Urothelium cell line (cell line): ENCODE data around the gene NFKBIE.

ENCODE experiments used
- DNase-seq: peaks from one replicate; pipeline ENCODE4 v3.0.0; 2011; ENCODE audit warnings: low spot score, mixed read lengths
- FAIRE-seq: peaks from 2 replicates; lab custom pipeline; 2011; peaks lifted over from hg19 to GRCh38; lab: Jason Lieb, UNC

Gene NFKBIE

DNA sequence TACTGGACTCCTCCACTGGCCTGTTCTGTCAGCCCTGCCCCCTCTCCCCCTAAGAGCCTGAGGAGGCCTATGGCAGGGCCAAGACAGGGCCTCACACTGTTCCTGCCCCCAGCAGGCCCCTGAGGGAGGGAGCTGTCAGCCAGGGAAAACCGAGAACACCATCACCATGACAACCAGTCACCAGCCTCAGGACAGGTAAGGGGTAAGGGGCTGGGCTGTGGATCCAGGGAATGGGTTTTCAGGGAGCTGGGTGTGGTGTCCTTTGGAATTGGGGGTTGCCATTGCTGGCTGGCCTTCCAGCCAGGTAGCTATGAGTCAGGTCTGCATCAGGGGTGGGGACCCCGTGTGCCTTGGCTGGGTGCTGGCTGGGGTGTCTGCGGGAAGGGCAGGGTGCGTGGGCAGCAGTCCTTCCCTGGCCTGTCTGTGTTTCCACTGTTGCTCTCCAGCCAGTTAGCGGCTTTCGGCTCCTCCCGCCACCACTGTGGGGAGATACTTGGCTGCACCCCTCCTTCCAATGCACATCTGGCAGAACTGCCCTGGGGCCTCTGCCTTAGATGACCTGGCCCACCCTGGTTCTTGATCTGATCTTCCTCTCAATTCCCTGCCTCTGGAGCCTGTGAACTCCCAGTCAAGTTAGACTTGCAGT is 38.1 kb downstream of the NFKBIE start:
- FAIRE-seq (no peak), DNase-seq (no peak)

DNA sequence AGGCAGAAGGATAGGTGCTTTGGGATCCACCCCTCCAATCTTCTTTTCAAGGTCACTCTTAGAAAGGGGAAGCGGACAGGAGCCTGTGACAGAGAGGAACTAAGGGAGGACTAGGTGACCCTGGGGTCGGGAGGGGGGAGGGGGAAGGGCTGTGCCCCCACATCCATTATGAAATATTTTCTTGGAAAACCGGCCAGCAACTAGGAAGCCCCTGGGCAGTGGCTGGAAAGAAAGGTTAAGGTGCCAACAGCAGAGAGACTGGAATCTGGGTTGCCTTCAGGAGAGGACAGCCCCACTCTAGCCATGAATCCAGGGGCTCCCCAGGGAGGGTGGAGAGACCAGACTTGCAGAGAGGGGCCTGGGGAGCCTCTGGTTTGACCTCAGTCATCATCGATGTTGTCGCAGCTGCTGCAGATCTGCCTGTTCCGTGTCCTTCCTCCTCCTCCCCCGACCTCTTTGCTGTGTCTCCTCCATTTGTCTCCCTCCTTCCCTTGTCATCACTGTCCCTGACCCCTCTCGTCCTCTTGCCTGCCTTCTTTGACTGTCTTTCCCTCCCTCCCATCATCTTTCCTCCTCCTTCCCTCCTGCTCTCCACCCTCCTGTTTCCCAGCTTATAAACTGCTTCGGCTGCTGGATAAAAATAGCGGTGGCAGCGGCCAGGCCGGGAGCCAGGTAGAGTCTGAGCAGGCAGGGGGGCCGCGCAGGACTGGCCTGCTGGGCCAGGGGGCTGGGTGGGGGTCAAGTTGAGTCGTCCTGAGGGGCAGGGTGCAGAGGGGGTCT is 38.8 kb downstream of the NFKBIE start:
- no peak for FAIRE-seq
- DNase-seq = no peak

DNA sequence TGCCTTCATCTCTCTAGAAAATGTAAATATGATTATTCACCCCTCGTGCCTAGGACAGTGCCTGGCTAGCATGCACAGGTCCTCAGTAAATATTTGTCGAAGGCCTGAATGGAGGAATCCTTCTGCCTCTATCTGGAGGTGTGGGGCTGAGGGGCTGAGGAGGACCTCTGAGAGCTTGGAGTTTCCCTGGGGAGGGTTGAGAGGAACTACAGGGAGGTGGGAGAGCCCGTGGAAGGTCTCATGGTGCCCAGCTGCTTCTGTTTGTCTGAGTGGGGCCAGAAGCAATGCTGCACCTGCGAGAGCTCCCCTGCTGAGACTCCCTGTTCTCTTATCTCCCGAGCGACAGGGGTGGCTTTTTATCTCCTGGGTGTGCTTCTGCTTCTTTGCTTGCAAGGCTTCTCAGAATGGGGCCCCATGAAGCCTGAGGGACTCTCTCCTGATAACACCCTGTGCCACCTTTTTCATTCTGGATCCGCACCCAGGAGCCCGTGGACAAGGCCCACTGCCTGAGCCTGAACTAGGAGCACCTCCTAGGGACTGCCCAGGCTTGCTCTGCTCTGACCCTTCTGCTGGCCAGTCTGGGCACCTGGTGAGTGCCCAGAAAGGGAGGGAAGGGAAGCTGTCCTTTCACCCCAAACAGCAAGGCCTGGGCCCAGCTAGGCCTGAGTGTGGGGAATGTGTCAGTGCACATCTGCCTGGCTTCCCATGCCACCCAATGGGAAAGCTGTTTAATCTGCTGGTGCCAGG is 39.6 kb downstream of the NFKBIE start:
- no peak for FAIRE-seq
- DNase-seq = no peak

DNA sequence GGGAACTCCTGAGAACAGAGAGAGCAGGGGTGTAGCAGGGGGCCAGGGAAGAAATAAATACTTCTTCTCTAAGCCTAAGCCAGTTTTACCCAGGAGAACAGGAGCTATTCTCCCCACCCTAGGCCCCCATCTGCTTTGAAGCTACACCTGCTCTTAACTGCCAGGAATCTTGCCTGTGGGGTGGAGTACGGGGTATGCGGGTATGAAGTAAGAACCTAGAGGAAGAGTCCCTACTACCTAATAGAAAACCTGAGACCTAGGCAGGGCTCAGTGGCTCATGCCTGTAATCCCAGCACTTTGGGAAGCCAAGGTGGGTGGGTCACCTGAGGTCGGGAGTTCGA is 40.4 kb downstream of the NFKBIE start:
- FAIRE-seq = no peak
- DNase-seq = no peak

DNA sequence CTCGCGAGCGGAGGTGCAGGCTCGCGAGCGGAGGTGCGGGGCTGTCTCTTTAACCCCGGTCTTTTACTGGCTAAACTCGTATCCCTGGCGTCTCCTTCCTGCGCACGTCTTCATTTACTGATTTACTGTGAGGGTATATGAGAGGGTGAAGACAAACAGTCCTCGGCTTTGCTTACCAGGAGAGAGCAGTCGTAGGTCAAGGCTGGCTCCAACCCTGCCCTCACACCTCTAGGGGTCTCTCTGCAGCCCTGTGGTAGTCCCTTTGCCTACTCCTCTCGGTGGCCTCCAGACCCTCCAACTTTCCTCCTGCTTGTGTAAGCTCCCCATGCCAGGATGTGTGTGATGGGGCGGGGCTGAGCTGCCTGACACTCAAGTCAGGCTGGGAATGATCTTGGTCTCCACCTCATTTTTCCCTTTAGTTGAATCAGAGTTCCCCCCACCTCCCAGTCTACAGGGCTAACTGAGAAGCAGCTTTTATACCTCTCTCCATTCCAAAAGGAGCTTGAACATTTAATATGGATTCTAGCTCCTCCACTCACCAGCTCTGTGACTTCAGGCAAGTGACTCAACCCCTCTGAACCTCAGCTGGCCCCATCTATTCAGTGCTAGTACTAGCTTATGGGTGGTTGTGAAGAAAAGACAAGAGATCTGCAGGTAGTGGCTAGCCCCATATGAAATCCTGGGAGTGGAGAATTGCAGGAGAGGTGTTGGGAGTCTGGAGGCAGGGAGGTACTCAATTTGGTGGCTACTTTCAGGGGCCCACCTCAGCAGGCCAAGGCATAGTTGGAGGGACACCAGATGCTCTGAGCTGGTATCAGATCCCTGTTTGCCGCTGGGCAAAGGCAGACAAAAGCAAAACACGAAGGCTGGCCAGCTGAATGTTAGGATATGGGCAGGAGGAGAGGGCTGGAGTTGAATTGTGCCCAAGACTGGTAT is 41.1 kb downstream of the NFKBIE start:
- DNase-seq (peak; percentile 40), FAIRE-seq (no peak)

DNA sequence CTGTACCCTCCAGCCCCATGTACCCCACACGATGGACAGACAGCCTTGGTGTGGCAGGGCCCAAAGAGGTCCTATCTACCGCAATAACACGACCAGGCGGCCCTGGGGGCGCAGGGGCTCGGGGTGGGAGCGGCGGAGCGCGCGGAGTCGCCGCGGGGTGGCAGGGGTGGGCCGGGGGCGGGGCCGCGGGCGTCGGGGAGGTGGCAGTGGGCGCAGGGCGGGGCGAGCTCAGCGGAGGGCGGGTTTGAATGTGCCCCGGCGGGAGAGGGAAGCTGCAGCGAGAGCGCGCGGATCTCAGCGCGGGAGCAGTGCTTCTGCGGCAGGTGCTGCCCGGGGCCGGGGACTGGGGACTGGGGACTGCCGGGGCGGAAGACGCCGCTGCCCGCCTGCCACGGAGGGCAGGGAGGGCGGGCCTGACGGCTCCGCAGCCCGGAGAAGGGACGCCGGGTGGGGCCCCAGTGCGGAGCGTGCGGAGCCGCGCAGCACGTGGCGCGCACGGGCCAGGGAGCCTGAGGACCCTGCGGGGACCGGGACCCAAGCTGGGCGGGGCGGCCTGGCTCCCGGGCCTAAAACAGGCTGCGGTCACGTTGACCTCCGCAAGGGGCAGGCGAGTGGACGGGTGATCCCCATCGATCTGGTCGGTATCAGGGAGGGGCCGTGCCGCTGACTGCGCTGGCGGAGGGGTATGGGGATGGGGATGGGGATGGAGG is 41.9 kb downstream of the NFKBIE start, which contains the start of gene SLC29A1:
TSS of gene SLC29A1 (plus strand) at position 277 of the 710 bp plus-strand sequence. CDS start 3,719 bp downstream, outside the sequence.
- DNase-seq (peak; percentile 95), FAIRE-seq (no peak)

DNA sequence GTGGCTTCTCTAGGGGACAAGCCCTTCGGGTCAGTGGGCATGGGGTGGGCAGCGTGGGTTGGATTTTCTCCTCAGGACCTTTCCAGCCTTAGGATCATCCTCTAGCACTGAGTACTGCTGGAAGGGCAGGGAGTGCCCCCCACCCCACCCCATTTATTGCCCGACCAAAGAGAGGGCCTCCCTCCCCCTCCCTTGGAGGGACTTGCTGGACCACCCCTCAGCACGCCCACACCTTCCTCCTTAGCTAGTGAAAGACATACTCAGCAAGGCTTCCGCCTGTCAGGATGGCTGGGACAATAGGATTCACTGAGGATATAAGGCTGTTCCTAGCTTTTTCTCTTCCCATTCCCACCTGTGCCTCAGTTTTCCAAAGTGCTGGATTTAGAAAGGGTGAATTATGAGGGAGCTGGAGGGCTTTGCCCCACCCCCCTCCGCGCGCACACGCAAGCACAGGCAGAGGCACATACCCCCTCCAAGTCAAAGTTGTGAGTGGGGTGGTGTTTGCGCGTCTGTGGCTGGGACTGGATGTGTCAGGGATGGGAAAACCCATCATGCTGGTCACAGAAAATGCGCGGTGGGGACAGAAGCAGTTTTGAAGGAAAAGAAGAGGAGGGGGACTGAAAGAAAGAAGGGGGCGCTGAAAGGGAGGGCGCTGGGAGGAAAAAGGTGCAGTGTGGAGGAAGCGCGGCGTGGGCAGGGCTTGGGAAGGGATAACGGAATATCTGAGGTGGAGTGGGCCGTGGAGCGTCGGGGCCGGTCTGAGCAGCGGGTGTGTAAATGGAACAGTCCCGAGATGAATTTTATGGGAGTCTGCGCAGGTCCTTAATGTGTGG is 42.6 kb downstream of the NFKBIE start:
- no peak for FAIRE-seq
- no peak for DNase-seq

DNA sequence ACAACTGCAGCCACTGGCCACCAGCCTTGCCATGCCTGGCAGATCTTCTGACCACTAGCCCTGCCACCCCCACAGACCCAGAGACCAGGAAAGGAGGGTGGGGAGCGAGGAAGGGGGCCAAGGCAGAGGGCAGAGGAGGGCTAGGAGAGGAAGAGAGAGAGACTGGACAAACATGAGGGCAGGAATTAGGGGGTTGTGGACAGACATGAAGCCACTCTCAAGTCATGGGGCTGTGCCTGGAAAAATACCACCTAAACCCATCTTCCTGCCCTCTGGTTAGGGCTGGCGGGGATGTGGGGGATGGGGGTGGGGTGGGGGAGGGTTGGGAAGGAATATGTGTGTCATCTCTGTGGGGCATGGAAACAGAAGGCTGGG is 43.4 kb downstream of the NFKBIE start:
- DNase-seq (peak; percentile 35), FAIRE-seq (no peak)

DNA sequence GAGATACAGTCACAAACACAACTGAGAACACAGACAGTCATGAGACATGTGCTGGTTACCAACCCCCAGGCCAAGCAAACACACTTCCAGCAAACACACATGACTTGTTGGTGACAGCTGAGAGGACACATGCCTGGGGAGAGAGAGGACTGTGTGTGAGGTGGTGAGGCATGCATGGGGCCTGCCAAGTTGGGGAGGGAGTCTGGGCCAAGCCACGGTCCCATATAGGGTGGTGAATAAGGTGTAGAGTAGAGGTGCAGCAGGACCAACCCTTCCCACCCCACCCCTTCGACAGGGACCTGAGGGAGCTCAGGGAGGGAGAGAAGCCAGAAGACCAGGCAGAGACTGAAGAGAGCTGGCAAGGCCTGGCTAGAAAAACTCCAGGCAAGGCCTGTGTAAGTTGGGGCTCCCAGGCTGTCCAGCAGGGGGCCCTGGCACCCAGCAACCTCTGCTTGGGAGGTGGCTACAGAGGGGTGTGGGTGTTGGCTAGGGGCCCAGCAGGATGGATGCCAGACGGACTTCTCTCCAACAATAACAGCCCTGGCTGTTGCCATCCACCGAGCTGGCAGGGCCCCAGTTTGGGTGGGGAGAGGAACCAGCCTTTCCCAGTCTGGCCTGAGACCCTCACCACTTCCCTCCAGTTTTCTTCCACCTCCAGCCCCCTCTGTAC is 43.9 kb downstream of the NFKBIE start:
- DNase-seq = peak; percentile 85
- FAIRE-seq = no peak

DNA sequence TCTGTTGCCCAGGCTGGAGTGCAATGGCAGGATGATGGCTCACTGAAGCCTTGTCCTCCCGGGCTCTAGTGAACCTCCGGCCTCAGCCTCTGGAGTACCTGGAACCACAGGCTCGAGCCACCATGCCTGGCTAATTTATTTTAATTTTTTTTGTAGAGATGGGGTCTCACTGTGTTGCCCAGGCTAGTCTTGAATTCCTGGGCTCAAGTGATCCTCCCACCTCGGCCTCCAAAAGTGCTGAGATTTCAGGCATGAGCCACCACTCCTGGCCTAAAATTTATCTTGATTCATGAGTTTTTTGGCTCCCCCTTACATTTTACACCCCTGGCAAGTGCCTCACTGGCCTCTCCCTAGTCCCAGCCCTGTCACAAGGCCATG is 44.4 kb downstream of the NFKBIE start:
- FAIRE-seq (no peak), DNase-seq (no peak)

DNA sequence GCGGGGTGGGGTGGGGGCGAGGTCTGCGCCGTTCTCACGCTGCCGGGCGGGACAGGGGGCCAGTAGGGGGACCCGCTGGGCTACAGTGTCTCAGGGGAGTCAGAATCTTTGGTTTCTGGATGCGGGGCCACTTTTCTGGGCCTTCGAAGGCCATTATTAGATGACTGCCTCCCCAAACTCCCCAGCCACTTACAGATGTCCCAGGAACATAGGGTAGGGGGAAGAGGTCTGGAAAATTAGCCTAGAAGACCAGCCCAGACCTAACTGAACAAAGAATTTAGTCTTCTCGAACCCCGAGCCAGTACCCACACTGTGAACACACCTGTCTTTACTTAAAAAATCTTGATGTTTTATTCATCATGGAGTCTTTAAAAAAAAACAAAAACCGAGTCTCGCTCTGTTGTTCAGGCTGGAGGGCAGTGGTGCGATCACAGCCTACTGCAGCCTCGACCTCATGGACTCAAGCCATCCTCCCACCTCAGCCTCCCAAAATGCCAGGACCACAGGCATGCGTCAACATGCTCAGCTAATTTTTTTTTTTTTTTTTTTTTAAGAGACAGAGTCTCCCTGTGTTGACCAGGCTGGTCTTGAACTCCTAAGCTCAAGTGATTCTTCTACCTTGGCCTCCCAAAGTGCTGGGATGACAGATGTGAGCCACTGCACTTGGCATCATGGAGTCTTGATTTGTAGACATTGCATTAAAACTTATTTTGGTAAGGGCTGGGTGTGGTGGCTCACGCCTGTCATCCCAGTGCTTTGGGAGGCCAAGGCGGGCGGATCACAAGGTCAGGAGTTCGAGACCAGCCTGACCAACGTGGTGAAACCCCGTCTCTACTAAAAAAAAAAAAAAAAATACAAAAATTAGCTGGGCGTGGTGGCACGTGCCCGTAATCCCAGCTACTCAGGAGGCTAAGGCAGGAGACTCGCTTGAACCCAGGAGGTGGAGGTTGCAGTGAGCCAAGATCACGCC is 45.3 kb downstream of the NFKBIE start:
- FAIRE-seq (no peak), DNase-seq (no peak)

DNA sequence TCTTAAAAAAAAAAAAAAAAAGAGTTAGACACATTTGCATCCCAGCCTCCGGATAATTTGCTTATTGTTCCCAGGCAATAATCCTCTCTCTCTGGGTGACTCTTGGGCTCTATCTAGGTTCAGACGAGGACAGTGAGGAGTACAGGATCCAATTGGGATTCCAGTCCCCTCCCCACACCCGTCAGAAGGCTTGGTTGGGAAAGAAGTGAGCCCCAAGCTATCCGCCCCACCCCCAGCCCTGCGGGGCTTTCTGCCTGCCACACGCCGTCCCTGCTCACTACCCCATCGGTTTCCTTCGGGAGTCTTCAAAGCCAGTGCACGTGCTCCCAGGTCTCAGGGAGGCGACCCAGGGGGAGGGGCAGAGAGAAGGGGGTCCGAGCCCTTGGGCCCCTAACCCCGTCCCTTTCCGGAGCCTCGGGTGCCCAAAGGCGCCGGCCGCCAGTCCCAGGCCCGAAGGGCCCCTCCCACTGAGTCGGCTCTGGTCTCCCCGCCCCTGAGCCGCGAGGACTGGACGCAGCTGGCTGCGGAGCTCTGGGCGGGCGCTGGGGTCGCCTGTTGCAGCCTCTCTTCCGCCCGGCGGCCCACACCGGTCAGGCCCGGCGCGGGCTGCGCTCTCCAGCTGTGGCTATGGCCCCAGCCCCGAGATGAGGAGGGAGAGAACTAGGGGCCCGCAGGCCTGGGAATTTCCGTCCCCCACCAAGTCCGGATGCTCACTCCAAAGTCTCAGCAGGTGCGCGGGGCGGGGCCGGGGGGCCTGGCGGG is 46.1 kb downstream of the NFKBIE start:
- no peak for FAIRE-seq
- DNase-seq = peak; percentile 63

DNA sequence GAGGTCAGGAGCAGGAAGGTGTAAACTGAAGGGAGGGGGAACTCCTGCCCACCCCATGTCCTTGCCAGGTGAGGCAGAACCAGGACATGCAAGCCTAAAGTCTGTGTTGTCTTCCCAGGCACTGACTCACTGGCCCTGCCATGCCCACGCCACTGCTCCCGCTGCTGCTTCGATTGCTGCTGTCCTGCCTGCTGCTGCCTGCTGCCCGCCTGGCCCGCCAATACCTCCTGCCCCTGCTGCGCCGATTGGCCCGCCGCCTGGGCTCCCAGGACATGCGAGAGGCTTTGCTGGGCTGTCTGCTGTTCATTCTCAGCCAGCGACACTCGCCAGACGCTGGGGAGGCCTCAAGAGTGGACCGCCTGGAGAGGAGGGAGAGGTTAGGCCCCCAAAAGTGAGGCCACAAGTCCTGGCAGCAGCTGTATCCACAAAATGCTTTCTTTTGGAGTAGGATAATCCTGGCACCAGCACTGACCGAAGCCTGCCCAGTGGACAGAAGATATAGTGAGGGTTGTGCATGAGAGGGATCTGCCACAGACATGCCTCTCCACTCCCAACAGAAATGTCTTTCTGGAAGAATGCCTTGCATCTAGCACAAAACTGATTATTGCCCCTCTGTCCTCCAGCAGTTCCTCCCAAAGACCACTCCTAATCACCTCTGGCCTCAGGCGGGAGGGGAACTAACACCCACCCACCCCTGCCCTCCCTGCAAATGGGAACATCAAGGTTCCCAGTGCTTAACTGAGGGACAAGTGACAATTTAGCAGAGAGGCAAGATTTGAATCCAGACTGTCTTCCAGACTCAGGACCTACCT is 47.8 kb downstream of the NFKBIE start:
- DNase-seq (no peak), FAIRE-seq (no peak)

DNA sequence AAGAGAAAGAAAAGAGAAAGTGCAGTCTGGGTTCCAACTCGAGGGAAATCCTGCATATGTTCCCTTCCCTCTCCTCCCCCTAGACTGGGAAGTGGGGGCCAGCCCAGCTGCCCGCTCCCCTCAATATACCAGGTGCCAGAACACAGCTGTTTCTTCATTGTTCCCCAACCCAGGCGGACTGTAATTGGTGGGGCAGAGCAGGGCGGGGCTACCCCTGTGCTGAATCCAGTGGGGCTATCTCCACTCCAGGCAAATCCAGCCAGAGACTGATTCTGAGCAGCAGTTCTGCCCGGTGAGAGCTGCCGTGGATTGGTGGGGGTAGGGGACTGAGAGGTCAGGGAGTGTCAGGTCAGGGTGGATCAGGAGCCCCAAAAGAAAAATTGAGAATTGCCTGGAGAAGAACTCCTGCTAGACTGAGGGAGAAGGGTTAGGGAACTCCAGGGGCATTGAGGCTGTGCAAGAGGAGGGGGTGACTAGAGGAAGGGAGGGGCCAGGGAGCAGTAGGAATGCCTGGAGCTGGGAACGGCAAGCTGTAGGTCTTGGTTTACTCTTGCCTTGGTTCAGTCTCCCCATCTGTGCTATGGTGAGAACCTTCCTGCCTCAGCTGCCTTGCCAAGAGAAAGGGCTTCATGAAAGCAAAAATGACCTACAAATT is 48.5 kb downstream of the NFKBIE start, which contains the start of gene MYMX:
TSS of gene MYMX (plus strand) at position 250 of the 655 bp plus-strand sequence. CDS start 546 bp downstream, outside the sequence.
- FAIRE-seq = no peak
- no peak for DNase-seq

DNA sequence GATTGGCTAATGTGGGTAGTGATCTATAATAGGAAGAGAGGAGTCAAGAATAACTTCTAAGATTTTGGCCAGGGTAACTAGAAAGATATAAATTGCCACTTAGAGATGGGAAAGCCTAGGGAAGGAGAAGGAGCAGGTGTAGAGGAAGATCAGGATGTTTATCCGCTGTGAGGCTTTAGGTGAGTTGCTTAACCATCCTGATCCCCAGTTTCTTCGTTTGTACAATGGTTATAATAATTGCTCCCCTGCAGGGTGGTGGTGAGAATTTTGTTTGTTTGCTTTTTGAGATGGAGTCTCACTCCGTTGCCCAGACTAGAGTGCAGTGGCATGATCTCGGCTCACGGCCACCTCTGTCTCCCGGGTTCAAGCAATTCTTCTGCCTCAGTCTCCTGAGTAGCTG is 51.0 kb downstream of the NFKBIE start:
- no peak for FAIRE-seq
- DNase-seq = no peak
